ENCODE data around the gene LRRK1.

LRRK1 gene

DNA sequence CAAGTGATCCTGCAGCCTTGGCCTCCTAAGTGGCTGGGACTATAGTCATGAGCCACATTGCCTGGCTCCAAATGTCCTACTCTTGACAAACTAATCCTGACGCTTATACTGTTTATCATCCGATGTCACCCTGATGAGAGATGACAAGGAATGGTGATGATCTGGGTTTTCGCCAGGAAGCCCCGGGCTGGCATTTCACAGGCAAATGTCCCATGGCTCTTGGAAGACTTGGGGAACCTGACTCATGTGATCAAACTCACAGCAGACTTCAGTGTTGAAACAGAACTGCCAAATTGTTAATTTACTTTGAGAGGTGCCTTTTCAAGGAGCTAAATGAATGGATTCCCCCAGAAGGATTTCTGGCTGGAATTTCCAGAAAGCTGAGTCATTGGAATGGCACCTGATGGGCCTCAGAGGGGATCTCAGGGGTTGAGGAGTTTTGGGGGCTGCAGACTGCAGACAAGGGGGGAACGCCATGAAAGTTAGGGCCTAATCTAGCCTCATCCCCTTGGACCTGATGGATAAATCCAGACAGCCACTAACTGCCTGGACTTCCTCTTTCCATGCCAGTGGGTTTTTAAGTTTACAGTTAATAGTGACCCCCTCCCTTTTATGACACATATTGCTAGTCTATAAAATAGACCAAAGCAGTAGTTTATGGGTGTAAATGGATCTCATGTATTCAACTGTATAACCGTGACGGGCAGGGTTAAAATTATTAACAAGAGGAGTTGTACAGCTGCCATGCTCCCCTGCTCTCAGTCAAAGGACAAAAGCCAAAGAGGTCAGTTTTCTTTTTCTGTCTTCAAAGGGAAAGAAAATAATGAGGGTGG lies 186.1 kb downstream of the LRRK1 start:
- DNase-seq, result no peak

DNA sequence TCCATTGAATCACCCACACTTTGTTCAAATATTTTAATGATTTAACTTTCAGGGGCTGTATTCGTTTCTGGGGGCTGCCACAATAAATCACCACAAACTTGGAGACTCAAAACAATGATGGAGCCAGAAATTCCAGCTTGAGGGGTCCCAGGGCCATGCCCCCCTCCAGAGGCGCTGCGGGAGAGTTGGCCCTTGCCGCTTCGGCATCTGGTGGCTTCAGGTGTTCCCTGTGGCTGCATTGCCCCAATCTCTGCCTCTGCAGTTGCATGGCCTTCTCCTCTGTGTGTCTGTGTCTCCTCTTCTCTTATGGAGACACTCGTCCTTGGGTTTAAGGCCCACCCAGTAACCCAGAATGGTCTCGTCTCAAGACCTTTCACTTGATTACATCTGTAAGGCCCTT lies 187.9 kb downstream of the LRRK1 start:
- no peak for DNase-seq

DNA sequence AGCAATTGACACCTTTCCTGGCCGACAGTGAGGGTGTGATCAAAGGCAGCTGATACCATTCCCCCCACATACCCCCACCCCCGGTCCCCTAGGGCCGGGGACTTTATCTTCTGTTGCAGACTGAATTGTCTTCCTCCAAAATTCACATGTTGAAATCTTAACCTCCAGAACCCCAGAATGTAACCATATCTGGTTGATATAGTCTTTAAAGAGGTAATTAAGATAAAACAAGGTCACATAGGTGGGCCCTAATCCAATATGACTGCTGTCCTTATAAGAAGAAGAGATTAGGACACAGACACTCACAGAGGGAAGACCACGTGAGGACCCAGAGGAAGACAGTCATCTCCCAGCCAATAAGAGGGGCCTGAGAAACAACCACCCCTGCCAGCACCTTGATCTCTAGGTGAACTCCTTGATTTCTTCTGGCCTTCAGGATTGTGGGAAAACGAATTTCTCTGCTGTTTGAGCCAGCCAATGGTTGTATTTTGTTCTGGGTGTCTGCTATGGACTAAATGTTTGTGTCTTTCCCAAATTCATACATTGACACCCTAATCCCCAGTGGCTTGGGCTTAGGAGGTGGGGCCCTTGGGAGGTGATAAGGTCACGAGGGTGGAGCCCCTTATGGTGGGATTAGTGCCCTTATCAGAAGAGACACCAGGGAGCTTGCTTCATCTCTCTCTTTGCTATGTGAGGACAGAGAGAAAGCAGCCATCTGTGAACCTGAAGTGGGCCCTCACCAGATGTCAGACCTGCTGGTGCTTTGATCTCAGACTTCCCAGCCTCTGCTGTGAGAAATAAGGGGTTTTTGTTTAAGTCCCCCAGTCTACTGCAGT lies 188.7 kb downstream of the LRRK1 start:
- no peak for DNase-seq

DNA sequence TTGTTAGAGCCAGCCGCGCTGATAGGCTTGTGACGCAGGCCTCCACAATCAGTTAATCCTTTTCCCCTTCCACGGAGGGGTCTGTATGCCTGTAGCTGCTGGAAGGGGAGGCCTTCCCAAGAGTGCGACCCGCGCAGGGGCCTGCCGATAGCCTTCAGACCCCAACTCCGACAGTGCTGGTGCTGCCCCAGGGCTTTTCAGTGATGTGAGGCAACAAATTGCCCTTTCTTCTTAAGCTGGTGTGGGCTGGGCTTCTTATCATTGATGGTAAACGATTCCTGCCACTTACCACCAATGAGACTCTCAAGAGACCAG lies 189.3 kb downstream of the LRRK1 start:
- no peak for DNase-seq

DNA sequence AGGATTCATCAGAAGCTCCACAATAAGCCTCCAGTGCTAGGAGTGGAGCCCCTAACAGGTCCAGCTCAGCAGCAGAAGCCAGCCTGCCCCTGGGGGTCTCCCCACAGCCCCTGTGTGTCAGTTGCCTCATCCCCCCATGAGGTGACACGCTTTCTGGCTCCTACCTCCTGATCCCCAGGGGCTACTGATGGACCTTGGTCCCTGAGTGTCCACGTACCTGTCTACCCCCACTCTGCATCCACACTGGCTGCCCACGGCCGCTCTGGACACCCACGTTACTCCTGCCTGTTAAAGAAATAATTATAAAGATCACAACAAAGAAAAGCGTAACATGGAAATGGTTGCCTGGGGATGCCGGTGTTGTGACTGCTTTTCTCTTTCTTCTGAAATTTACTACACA lies 189.6 kb downstream of the LRRK1 start:
- no peak for DNase-seq

DNA sequence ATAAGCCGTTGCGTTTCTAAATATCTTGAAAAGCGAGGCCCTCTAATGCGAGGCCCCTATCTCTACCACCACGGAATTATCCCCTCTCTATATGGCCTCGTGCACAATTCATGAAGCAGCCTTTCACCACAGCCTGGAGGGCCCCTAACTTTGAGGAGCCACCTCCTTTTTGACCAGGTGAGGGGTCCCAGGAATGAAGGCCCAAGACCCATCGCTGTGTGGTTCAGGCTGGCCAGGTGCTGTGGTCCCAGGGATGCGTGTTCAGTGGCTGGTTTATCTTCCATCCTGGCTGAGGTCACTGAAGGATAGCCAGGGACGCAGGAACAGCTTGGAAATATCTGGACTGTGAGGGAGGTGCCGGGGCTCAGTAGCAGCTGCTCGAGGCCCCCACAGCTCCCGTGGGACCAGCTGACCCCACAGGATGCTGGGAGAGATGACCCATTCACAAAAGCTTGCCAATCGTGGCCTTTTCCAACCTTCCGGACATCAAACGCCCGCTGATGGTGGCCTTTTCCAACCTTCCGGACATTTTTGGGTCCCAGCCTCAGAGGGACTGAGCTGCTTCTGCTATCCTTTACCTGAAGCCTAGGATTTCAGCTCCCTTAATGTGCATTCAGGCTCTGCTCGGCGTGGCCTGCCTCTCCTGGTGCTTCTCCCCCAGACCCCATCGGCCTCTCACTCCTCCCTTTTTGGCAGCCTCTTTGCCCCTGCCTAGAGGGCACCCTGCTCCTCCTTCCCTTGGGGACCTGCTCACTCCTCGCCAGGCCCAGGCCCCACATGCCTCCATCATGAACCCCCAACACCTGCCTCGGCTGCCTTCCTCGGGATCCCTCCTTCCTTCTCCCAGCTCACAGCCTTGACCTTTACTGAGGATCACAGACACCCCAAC lies 191.8 kb downstream of the LRRK1 start:
- DNase-seq, result no peak

DNA sequence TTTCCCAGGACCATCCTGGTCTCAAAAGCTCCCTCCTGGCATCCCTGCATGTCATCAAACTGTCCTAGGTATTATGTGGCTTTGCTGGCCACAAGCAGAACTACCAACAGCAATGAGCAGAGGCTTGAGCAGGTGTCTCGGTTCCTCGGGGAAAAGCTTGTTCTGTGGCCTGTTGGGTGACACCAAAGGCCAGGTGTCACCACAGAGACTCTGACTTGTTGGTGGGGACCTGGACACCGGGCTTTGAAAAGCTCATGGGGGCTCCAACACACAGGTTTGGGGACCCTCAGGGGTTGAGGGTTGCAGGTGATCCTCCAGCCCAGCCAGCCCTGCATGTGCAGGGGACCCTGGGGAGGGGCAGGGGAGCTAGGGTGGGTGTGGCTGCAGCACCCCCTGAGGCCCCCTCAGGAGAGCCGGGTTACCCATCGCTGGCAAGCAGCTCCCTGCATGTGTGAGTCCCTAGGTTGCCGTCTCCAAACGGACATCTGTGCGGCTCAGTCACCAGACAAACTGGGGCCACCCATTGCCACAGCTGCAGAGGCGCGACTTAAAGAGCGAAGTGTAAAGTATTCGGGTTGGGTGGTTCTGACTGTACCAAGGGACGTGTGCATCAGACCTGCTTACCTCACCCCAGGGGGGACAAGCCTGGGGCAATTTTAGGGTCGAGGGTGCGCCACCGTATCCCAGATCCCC lies 192.6 kb downstream of the LRRK1 start:
- DNase-seq, result no peak

DNA sequence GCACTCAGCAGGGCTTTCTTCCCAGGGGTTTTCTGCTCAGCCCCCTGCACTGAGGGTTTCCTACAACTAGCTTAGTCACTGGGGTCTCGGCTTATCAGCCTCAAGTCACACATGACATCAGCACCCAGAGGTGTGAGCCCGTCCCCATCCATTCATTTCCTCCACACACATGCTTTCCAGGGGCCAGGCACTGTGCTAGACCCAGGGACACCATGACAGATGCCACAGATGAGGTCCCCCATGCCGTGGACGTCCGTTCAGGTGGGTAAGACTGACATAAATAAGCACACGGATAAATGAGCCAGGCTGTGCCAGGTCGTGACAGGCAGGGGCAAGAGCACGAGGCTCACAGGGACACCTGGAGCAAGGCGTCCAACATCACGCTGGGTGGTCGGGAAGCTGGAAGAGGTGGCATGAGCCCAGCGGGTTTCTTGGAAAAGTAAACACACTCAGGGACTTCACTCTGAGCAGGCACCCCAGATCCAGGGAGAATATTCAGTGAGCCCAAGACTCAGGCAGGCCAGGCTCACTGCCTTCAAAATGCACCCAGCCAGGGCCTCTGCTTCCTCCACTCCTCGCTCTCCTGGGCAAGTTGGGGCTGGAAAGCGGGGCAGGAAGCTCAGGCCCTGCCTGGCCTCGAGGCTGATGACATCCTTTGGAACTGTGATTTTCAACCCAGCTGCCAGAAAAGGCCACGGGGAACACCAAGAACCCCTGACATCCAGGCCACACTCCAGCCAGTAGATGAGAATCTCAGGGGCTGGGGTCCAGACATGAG lies 193.4 kb downstream of the LRRK1 start:
- DNase-seq, result no peak

DNA sequence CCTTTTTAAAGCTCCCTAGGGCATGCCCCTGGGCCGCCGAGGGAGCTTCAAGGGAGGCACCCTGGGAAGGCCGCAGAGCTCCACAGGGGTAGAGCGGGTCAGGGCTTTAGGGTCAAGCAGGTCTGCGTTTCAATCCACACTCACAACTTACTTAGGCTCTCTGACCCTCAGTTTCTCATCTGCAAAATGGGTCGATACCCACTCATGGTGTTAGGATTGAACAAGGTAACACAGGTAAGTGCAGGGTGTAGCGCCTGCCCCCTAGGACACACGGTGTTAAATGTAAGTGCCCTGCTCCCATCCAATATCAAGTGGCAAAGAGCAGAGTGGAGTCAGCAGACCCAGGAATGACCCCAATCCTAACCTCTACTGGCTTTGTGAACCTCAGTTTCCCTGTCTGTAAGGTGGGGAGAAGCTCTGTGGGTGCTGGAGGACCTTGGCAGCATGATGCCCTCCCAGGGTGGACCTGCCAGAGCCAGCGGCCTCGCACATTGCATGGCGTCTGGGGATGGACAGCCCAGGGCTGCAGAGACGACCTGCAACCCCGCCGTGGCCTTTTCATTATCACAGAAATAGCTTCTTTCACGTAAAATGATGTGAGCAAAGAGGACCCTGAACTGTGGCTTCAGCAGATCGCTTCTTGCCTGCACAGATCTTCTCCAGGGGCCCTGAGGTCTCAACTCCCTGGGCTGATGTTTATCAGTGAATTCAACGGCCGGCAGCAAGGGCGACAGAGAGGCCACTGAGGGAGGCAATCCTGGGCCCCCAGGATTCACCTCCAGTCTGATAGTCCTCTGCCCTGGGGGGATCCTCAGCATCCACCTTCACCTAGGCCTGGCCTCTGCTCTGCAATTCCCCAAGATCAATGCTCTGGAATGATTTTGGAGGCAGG lies 194.2 kb downstream of the LRRK1 start:
- no peak for DNase-seq

DNA sequence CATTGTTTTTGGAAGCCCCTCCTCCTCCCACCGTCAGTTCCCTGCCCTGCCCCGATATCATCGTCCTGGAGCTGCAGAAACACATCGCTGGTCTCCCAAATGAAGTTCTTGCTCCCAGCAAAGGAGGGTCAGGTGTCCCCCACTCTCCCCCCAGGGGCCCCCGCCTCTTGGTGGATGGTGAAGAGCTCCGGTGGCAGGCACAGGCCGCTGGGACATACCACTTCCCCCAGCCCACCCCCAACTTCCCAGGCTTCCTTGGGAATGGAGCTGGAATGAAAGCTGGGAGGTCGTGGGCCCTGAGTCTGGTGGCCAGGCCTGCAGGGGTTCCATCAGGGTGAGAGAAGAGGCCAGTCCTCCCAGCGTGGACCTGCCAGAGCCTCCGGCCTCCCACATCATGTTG lies 195.0 kb downstream of the LRRK1 start:
- no peak for DNase-seq

DNA sequence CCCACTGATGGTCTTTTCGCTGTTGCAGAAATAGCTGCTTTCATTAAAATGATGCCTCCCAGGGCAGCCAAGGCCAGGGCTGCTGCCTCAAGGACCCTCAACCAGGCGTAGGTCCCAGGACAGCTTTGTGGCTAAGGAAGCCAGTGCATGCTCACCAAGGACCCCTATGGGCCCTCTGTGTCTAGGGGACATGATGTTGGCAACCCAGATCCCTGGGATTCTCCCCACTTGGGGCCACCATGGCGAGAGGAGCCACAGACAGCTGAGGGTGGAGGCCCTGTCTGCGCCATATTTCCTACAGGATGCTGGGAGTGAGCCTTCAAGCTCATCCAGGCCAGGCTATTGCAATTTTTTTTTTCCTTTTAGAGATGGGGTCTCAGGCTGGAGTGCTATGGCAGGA lies 195.5 kb downstream of the LRRK1 start:
- no peak for DNase-seq

DNA sequence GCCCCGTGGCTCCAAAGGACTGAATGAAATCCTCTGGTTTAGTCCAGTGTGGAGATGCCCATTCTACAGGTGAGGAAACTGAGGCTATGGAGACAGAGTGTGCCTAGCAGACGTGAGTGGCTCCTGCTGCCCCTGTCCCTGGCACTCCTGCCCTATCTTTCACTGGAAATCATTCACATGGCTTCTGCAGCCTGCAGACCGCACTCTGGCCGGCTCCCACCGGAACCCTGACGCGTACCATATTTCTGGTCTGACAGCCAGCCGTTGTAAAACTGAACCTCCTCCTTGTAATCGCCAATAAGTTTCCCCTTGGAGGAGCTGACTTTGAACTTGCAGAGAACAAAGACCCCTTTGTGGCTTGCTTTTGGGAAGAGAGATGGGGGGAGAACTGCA lies 196.2 kb downstream of the LRRK1 start:
- no peak for DNase-seq

DNA sequence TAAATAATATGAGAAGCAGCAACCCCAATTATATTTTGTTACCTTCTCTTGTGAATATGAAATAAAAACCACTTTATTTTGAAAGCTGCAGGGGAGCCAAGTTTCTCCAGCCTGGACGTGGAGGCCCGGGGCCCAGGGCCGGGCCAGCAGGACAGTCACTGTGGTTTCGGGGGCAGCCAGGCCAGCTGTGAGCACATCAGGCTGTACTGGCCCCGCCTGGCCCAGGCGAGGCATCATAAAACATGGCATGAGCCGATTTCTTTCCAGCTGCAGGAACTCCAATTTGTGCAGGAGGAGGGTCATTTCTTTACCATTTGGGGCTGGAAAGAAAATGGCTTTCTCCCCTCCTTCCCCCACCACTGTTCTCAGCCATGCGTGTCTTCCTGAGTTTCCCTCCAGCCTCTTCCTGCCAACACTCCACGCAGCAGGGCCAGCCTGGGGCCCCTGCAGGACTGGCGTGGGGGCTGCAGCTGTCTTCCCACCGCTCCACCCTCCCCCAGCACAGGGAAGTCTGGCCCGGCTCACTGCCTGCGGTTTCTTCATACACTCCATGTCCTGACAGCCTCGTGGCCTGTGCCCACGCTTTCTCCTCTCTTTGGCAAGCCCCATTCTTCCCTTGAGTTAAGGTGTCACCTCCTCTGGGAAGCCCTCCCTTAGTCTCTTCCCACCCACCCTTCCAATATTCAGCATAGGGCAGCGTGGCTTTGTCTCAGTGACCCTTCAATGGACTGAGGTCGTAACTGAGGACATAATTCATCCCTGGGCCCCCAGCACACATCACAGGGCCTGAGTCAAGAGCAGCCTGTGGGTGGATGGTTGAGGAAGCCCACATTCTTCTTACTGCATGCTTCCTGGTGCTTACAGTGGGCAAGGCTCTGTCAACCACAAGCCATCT lies 196.9 kb downstream of the LRRK1 start:
- no peak for DNase-seq

DNA sequence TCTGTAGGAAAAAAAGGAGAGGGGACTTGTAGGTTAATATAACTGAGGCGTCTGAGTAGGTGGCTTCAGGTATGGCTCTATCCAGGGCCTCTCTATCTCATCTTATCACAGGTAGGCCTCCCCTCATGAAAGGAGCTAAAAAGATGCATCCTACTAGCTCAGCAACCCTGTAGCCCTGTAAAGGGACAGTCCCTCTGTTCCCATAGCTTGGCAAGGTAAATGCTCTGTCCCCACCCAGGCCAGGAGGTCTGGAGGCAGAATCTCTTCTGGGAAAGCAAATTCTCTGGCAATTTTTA lies 197.5 kb downstream of the LRRK1 start:
- DNase-seq, result no peak

DNA sequence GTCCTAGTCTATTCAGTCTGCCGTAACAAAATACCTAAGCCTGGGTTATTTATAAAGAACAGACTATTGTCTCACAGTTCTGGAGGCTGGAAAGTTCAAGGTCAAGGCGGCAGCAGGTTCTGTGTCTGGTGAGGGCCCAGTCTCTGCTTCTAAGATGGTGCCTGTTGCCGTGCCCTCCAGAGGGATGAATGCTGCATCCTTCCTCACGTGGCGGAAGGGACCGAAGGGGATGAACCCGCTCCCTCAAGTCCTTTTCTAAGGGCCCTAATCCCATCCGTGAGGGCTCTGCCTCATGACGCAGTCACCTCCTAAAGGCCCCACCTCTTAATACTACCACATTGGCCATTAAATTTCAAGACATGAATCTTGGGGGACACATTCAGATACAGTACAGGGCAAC lies 199.0 kb downstream of the LRRK1 start:
- no peak for DNase-seq

DNA sequence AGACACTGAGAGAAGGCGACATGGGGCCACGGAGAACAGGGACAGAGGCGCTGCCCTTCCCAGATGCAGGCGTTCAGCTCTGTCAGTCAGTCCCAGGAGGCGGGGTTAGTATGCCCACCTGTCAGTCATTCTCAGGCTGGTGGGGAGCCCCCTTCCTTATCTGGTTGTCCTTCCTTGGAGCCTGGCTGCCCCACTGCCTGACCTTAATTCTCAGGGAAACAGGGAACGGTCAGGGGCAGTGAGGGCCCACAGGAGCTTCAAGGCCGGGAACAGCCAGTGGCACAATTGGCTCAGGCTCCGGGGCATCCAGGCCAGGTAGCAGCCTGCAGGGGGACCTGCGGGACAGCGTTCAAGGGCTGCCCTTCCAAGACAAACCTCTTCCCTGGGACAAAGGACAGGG lies 199.5 kb downstream of the LRRK1 start:
- DNase-seq, result no peak

DNA sequence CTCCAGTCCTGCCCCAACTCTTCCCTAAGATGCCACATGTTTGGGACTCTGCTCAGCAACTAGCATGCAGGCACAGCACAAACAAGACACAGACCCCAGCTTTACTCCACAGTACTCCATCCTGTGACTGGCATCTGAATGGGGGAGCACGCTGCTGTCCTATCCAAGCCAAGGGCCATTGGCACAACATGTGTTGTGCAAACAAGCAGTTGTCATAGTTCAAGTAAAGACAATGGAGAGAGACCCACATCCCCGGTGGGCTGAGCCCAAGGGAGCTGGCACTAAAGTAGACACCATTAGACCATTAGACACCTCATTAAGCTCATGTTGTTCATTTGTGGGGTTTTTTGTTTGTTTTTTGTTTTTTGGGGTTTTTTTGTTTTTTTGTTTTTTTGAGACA lies 200.0 kb downstream of the LRRK1 start:
- no peak for DNase-seq
